ENCODE data around the gene DIP2C.
"Not testable (repeated sequence)": the region's sequence is repeated elsewhere in the genome, so short reads cannot be mapped to it uniquely, and the experiment has no call there.

DIP2C gene

DNA sequence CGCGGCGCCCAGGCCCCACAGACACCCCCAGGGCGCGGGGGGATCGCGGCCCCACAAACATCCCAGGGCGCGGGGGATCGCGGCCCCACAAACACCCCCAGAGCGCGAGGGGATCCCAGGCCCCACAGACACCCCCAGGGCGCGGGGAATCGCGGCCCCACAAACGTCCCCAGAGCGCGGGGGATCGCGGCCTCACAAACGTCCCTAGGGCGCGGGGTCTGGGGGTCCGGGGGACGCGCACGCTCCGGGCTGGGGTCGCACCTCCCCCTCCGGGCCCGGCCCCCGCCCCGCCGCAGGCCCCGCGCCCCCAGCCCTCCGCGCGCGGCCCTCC lies 382 bp downstream of the DIP2C start:
- Mint-ChIP-seq H3K4me1 (ENCODE audit: low read depth) (no peaks in the 10 kb centered on the region), H3K9me3 (no peaks in the 10 kb centered on the region), H3K27me3 (peaks cover 54% of the 10 kb centered on the region), H3K27ac (no peak overlapping the region), H3K4me3 (no peak overlapping the region), H3K36me3 (ENCODE audit: low read depth) (no peaks in the 10 kb centered on the region)
- intact Hi-C loops (cut with micrococcal nuclease), result no loop called here

DNA sequence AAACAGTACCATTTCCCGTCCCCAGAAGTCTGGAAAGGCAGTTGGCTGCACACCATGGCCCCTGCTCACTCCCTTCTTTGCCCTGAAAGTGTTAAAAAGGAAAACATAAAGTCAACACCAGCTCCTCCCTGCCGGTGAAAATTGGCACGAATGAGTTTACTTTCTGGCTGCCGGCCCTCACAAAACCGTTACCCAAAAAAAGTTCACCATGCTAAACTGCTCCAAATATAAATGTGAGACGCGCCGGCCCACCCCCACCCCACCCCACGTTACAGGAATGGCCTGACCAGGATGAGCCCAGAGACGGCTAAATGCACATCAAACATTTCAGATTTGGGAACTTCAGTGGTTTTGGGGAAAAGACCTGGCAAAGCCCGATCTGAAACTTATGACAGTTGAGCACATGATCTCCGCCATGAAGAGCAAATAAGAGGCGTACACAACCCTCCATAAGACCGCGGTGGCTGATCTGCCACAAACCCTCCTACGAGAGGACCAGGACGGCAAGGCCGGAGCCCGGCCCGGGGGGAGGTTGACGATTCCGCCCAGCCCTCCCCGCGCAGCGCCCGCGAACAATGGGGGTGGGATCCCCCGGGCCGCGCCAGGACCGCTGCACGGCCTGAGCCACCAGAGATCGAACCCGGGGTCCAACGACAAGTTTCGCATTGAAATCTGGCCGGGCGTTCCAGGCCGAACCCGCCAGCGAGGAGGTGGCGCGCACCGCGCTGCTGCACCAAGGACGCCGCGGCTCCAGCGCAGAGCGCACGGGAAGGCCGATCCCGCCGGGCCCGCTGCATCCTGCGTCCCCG lies 952 bp downstream of the DIP2C start:
- H3K27me3 Mint-ChIP-seq, result peaks cover 54% of the 10 kb centered on the region
- intact Hi-C loops (cut with micrococcal nuclease), result no loop called here
- no peak overlapping the region for H3K4me3 Mint-ChIP-seq
- H3K9me3 Mint-ChIP-seq, result no peaks in the 10 kb centered on the region
- no peaks in the 10 kb centered on the region for H3K36me3 Mint-ChIP-seq (ENCODE audit: low read depth)
- no peaks in the 10 kb centered on the region for H3K4me1 Mint-ChIP-seq (ENCODE audit: low read depth)
- H3K27ac Mint-ChIP-seq, result no peak overlapping the region

DNA sequence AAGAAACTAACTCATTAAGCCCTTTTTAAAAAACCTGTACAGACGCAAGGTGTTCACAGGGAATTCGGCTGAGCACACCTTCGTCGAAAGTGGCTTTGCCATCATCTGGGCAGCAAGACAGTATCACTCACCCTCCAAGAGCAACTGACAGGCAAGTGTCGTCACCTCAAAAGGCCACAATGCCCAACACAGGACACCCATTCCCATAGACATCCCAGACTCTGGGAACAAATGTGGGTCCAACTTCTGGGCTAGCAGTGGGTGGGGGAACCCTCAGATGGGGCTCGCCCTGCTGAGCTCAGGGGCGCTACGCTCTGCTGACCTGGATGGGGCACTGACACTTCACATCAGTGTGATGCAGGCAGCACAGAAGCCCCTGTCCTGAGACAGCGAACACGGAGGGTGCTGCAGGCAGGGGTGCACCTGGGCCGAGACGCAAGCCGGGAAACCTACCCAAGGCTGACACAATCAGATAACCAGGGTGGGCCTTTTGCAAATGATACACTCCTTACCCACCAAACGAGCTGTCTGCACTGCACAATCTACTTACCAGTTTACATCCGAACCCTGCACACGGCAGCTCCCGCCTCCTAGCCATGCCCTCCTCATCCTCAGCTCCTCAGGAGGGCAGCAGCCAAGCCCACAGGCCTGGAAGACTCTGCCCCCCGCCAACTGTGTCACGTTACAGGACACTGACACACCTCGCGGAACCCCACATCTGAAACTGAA lies 1.7 kb downstream of the DIP2C start:
- no peaks in the 10 kb centered on the region for H3K9me3 Mint-ChIP-seq
- H3K27ac Mint-ChIP-seq, result no peak overlapping the region
- H3K27me3 Mint-ChIP-seq, result peaks cover 52% of the 10 kb centered on the region
- H3K4me3 Mint-ChIP-seq, result no peak overlapping the region
- intact Hi-C loops (cut with micrococcal nuclease), result no loop called here
- H3K4me1 Mint-ChIP-seq (ENCODE audit: low read depth), result no peaks in the 10 kb centered on the region
- no peaks in the 10 kb centered on the region for H3K36me3 Mint-ChIP-seq (ENCODE audit: low read depth)

DNA sequence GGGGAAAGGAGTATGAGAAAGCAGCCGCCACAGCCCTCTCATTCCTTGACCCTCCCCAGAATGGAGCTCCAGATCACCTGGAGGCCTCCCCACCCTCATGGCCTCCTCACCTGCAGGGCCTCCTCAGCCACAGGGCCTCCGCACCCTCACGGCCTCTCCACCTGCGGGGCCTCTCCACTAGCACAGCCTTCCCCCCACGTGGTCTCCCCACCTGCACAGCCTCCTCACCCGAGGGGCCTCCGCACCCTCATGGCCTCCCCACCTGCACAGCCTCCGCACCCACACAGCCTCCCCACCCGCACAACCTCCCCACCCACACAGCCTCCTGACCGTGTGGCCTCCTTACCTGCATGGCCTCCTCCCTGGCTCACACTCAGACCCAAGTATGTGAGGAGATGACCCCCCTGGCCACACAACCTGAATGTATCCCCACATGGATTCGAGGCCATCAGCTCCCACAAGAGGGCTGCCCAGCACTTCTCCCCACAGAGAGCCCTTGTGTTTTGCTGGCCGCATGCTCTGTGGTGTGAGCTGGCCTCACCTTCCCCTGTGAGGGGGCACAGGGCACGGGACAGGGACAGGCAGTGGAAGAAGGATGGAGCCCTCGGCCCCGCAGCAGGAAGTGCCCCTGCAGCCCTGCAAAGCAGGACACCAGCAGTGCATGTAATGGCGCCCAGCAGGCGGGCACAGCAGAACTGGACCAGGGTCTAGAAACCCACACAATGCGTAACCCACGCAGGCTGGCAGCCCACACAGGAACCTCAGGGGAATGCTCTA lies 3.1 kb downstream of the DIP2C start:
- intact Hi-C loops (cut with micrococcal nuclease), result no loop called here
- H3K27me3 Mint-ChIP-seq, result peaks cover 41% of the 10 kb centered on the region
- no peak overlapping the region for H3K4me3 Mint-ChIP-seq
- no peak overlapping the region for H3K27ac Mint-ChIP-seq
- no peaks in the 10 kb centered on the region for H3K36me3 Mint-ChIP-seq (ENCODE audit: low read depth)
- H3K9me3 Mint-ChIP-seq, result no peaks in the 10 kb centered on the region
- no peaks in the 10 kb centered on the region for H3K4me1 Mint-ChIP-seq (ENCODE audit: low read depth)

DNA sequence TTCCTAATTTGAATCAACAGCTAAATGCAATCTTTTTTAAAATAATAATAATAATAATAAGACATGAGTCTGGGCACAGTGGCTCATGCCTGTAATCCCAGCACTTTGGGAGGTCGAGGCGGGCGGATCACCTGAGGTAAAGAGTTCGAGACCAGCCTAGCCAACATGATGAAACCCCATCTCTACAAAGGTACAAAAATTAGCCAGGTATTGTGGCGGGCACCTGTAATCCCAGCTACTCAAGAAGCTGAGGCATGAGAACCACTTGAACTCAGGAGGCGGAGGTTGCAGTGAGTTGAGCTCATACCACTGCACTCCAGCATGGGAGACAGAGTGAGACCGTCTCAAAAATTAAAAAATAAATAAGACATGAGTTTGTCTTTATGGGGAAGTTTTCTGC lies 3.9 kb downstream of the DIP2C start:
- intact Hi-C loops (cut with micrococcal nuclease), result no loop called here
- Mint-ChIP-seq H3K36me3 (ENCODE audit: low read depth) (no peaks in the 10 kb centered on the region), H3K27ac (no peak overlapping the region), H3K27me3 (peaks cover 35% of the 10 kb centered on the region), H3K4me1 (ENCODE audit: low read depth) (no peaks in the 10 kb centered on the region), H3K4me3 (no peak overlapping the region), H3K9me3 (no peaks in the 10 kb centered on the region)

DNA sequence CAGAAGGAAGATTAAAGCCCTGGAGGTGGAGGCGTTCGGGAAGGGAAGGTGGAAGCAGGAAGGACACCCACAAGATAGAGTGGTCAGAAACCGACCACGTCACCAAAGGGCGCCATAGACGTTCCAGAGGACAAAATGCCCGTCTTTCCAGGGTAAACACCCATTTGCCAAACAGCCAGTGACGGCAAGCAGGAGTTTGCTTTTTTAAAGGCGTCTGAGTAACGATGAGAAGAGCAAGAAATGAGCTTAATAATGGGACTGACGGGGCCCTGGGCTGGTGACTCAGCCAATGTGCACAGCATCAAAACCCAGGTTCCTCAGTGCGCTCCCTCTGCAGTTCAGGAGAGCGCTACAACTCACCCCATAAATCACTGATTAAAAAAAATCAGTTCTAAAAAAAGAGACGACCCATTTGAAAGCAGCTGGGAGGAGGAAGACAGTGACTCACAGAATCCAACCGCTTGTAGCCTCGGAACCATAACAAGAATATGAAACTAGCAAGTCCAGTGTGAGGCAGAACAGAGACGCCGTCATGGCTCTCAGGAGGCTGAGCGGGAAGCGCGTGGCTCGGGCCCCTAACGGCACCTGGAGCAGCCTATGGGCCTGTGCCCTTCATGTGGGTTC lies 5.9 kb downstream of the DIP2C start:
- H3K27me3 Mint-ChIP-seq, result peaks cover 22% of the 10 kb centered on the region
- no peaks in the 10 kb centered on the region for H3K36me3 Mint-ChIP-seq (ENCODE audit: low read depth)
- intact Hi-C loops (cut with micrococcal nuclease), result no loop called here
- H3K9me3 Mint-ChIP-seq, result no peaks in the 10 kb centered on the region
- no peaks in the 10 kb centered on the region for H3K4me1 Mint-ChIP-seq (ENCODE audit: low read depth)
- no peak overlapping the region for H3K27ac Mint-ChIP-seq
- no peak overlapping the region for H3K4me3 Mint-ChIP-seq

DNA sequence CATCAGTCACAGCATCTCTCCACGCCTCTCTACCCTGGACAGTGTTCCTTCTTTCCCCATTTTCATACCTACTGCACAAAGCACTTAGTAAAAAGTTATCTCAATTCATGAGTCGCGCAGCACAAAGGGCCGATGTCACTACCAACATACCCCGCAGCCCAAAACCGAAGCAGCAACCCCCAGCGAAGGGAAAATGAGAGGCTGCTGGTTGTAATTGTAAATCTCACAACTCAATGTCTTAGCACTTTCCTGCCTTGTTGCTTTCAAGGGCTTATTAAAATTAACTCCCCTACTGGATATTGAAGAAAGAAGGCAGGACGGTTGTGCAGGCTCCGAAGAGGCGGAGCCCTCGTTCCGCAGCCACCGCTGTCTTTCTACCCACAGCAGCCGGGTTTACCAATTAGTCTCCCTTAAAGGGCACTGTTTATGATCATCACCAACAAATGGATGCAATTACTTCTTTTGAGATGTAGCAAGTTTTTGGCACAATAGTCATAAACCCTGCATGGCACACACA lies 6.5 kb downstream of the DIP2C start:
- no peaks in the 10 kb centered on the region for H3K4me1 Mint-ChIP-seq (ENCODE audit: low read depth)
- no peaks in the 10 kb centered on the region for H3K36me3 Mint-ChIP-seq (ENCODE audit: low read depth)
- H3K4me3 Mint-ChIP-seq, result no peak overlapping the region
- H3K27me3 Mint-ChIP-seq, result peaks cover 18% of the 10 kb centered on the region
- H3K27ac Mint-ChIP-seq, result no peak overlapping the region
- intact Hi-C loops (cut with micrococcal nuclease), result no loop called here
- H3K9me3 Mint-ChIP-seq, result no peaks in the 10 kb centered on the region

DNA sequence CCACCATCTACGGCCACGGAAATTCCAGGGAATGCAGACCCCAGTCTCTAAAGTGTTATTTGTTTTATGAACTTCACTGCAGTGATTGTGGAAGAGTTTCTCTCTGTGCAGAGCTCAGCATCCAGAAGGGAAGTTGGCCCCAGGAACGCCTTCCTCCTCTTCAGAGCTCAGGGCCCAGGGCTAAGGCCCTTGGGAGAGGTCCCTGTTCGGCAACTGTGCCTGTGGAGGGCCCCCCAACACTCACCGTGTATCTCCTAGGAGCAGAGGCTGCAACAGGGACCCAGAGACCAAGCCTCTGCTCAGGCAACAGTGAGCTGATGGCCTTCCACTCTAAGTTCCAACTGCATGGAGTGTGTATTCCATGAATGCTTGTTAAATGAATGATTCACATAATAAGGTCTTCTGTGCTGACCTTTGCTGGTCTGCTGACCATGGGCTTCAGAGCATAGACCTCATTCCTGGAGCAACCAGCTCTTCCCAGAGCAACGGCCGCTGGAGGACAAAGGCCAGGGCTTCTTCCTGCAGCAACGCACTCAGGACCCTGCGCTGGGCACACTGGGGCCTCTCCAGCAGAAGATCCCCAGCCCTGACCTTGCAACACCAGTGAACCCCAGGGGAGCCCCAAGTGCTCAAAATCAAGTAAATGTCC lies 7.7 kb downstream of the DIP2C start:
- Mint-ChIP-seq H3K27me3 (peaks cover 9% of the 10 kb centered on the region), H3K27ac (no peak overlapping the region), H3K36me3 (ENCODE audit: low read depth) (no peaks in the 10 kb centered on the region), H3K4me1 (ENCODE audit: low read depth) (no peaks in the 10 kb centered on the region), H3K4me3 (no peak overlapping the region), H3K9me3 (no peaks in the 10 kb centered on the region)
- intact Hi-C loops (cut with micrococcal nuclease), result no loop called here

DNA sequence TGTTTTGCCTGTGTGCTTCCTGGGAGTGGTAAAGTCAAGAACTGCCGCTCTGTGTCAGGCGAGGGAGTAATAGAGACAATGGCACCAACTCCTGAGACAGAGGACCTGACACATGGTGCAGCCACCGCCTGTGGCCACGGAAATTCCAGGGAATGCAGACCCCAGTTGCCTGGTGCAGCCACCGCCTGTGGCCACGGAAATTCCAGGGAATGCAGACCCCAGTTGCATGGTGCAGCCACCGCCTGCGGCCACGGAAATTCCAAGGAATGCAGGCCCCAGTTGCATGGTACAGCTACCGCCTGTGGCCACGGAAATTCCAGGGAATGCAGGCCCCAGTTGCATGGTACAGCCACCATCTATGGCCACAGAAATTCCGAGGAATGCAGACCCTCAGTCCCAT lies 8.7 kb downstream of the DIP2C start:
- Mint-ChIP-seq H3K27me3 (peaks cover 2% of the 10 kb centered on the region), H3K4me1 (ENCODE audit: low read depth) (no peaks in the 10 kb centered on the region), H3K9me3 (no peaks in the 10 kb centered on the region), H3K36me3 (ENCODE audit: low read depth) (no peaks in the 10 kb centered on the region), H3K27ac (no peak overlapping the region), H3K4me3 (no peak overlapping the region)
- intact Hi-C loops (cut with micrococcal nuclease), result no loop called here

DNA sequence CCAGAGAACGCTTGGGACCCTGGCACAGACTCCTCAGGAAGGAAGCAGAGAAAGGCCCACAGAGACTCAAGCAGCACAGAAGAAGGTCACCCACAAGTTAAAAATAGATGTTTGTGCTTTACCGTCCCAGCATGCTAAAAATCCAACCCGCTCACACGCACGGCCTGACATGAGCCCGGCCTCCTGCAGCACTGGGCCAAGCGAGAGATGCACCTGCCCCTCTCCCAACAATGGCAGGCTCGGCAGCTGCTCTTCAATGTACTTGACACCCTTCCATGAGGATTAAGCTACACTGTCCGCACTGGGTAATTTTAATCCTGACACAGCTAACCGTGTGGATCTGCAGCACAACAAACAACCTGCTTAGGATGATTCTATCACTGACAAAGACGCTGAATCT lies 9.3 kb downstream of the DIP2C start:
- Mint-ChIP-seq H3K36me3 (ENCODE audit: low read depth) (no peaks in the 10 kb centered on the region), H3K27ac (no peak overlapping the region), H3K4me3 (no peak overlapping the region), H3K9me3 (no peaks in the 10 kb centered on the region), H3K27me3 (peaks cover 2% of the 10 kb centered on the region), H3K4me1 (ENCODE audit: low read depth) (no peaks in the 10 kb centered on the region)
- intact Hi-C loops (cut with micrococcal nuclease), result no loop called here

DNA sequence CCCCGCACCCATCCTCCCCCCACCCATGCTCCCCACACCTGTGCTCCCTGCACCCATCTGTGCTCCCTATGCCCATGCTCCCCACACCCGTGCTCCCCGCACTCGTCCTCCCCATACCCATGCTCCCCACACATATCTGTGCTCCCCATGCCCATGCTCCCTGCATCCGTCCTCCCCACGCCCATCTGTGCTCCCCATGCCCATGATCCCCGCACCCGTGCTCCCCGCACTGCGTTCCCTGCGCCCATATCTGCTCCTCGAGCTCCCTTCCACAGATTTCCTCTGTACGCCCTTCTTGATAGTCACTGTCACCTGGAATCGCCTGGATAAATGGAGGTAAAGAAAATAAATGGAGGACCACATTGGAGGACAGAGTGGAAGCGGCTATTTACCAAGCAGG lies 9.9 kb downstream of the DIP2C start:
- Mint-ChIP-seq H3K36me3 (ENCODE audit: low read depth) (no peaks in the 10 kb centered on the region), H3K27ac (no peak overlapping the region), H3K4me1 (ENCODE audit: low read depth) (no peaks in the 10 kb centered on the region), H3K27me3 (peaks cover 2% of the 10 kb centered on the region), H3K4me3 (no peak overlapping the region), H3K9me3 (no peaks in the 10 kb centered on the region)
- intact Hi-C loops (cut with micrococcal nuclease), result no loop called here

DNA sequence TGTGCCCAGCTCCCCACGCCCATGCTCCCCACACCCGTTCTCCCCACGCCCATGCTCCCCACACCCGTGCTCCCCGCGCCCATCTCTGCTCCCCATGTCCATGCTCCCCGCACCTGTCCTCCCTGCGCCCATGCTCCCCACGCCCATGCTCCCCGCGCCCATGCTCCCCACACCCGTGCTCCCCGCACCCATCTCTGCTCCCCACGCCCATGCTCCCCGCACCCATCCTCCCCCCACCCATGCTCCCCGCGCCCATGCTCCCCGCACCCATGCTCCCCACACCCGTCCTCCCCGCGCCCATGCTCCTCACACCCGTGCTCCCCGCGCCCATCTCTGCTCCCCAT lies 10.8 kb downstream of the DIP2C start:
- H3K4me1 Mint-ChIP-seq (ENCODE audit: low read depth); H3K27me3 Mint-ChIP-seq; intact Hi-C loops (cut with micrococcal nuclease); H3K4me3 Mint-ChIP-seq; H3K36me3 Mint-ChIP-seq (ENCODE audit: low read depth); H3K9me3 Mint-ChIP-seq; H3K27ac Mint-ChIP-seq: not testable (repeated sequence)

DNA sequence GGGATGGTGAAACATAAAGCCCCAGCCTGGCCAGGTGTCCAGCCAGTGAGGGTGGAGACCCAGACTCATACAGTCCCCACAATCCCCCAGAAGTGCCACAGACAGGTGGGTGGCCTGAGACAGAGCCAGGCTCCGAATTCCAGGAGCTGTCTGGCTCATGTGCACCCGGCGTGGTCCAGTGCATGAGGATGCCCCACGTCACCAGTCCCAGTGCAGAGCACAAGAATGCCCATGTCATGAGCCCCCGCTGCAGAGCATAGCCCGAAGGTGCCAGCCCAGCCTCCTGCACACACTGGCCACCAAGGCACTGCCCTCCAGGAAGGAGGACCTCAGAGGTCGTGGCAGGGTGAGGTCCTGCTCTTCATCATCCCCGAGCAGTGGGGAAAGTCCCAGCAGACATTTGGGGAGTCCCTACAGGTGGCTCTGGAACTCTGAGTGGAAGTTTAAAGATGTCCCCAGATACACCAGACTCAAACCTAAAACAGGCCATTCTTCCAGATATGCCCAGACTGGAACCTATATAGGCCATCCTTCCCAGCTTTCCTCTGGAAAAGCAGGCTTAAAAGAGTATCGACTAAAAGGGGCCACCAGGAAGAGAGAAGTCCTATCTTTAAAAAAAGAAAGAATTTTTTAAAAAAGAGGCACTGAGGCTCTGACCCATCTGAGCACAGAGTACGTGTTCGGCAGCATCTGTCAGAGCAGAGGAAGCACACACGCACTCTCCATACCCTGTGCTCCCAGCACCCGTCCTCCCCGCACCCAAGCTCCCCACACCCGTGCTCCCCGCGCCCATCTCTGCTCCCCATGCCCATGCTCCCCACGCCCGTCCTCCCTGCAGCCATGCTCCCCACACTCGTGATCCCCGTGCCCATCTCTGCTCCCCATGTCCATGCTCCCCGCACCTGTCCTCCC lies 11.5 kb downstream of the DIP2C start:
- H3K36me3 Mint-ChIP-seq (ENCODE audit: low read depth), result no peaks in the 10 kb centered on the region
- peaks cover 2% of the 10 kb centered on the region for H3K27me3 Mint-ChIP-seq
- H3K4me3 Mint-ChIP-seq, result no peak overlapping the region
- H3K9me3 Mint-ChIP-seq, result no peaks in the 10 kb centered on the region
- H3K27ac Mint-ChIP-seq, result no peak overlapping the region
- no peaks in the 10 kb centered on the region for H3K4me1 Mint-ChIP-seq (ENCODE audit: low read depth)
- intact Hi-C loops (cut with micrococcal nuclease), result no loop called here

Data from dendritic cell treated with granulocyte-macrophage colony-stimulating factor and Interleukin-4, amounts not matched to agents 40 ng/mL and 50 ng/mL, for 4 days (primary cell).